ENCODE results near the gene ANKRD63.
A peak's percentile ranks its signal among the peaks of the same experiment; 100 is the strongest.

The ANKRD63 gene

DNA sequence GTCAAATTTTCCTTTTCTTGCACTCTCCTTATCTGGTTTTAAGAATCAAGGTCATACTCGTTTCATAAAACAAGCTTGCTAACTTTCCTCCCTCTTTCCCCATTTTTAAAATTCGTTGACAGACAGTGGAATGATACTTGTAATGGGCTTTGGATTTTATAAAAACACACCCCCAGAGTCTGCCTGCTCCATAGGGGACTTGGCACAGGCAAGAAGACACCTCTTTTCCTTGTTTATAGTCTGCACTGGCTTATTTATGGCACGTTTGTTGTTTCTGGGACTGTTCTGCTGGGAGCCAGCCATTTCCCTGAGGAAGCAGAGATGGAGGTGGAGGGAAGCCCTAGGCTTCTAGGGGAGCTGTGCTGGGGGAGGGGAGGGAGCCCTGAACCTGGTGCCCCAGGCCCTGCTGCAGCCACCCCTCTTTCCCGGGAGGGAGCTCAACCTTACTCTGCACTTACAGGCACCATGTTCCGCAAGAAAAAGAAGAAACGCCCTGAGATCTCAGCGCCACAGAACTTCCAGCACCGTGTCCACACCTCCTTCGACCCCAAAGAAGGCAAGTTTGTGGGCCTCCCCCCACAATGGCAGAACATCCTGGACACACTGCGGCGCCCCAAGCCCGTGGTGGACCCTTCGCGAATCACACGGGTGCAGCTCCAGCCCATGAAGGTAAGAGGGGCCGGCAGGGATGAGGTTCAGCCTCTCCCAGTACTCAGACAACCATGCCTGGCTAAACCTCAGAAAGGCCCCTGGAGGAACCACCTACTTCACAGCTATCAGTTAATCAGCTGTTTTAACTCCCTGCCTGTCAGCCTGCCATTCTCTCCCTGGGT, 18.3 kb downstream of the ANKRD63 start:
- no peak for DNase-seq (ENCODE audit: low read depth, low spot score)
- H3K27ac ChIP-seq = no peak overlapping the region

DNA sequence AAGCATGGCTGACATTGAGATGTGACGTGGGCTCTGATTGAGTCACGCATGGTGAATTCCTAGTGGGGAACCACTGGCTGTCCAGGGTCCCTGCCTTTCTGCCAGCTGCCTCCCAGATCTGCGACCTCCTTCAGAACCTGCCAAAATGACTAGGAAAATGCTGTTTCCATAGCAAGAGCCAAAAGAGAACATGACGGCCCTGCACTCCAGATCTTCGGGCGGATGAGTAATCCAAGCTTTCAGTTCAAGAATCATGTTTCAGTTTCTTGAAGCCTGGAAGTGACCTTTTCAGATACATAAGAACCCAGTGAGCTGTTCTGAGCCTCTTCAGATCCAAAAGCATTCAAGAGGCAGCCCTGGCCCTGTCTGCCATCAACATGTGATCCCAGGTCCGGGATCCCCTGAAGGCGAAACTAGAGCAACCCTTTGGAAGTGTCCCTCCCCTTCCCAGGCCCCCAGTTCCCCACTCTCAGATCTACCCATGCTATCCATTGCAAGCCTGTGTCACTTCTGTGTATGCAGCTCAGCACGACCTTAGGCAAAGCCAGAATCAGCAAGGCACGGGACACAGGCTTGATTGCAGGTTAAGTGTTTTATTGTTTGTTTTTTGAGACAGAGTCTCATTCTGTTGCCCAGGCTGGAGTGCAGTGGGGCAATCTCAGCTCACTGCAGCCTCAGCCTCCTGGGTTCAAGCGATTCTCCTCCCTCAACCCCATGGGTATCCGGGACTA, 19.7 kb downstream of the ANKRD63 start:
- no peak overlapping the region for H3K27ac ChIP-seq
- DNase-seq (ENCODE audit: low read depth, low spot score) = no peak

DNA sequence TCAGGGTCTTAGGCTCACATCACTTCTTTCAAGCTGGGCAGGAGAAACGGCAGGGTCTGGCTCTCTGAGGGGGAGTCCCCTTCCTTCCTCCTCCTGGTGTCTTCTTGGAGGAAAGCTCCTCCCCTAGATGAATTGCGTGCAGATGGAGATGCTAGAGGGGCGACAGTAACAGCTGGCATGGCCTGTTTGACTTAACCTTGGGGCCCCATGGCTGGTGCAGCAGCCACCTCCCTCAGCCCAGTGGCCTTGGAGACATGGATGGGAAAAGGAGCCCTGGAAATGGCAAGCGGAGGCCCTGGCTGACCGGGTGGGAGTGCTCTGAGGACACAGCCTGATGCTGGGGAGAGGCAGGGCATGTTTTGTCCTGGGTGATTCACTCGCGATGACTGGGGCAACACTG, 23.8 kb downstream of the ANKRD63 start:
- no peak for DNase-seq (ENCODE audit: low read depth, low spot score)
- no peak overlapping the region for H3K27ac ChIP-seq

DNA sequence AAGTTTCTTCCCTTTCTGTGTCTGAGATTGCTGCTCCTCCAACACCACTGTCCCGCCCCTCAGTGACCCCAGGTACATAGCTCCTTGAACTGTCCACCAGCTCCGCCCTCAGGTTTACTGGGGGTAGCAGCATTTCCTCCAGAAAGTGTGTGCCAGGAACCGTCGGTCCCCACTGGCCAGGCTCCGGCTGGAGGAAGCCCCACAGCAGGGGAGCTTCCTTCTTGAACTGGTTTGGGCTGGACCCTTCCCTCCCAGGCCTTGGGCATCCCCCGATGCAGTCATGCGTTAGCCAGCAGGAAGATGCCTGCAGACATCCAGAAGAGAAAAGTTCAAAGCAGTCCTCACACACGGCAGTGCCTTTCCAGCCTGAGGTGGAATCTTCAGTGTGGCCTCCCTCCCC, 24.3 kb downstream of the ANKRD63 start:
- DNase-seq (ENCODE audit: low read depth, low spot score) = no peak
- no peak overlapping the region for H3K27ac ChIP-seq

DNA sequence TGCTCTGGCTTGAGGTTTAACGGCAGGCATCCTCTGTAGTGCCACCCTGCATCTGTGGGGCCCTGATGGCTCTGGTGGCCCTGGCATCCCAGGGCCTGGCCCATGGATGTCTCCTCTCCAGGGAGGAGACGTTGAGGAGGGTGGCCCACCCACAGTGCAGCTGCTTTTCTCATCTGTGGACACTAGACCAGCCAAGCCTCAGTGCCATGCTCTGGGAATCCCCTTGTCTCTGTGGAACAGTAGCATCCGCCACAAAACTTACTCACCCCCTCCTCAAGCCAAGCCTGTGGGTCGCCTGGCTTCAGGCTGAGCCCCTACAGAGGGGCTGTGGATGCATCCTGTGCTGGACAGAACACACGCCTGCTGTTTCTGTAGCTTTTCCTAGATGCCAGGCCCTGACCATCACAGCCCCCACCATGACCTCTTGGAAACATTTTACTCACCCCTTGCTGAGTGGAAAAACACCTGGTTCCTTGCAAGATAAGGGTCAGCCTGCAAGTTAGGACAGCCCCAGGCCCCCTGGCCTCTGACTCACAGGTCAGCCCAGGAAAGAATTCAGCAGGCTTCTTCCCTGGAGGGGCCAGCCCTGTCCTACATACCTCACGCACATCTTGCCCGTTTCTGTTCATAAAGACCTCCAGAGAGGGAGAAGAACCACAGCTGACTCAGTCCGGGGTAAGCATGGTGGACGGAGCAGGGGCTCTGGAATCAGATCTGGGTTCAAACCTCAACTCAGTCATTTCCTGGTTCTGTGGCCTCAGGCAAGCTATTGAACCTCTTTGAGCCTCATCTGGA, 25.0 kb downstream of the ANKRD63 start:
- no peak overlapping the region for H3K27ac ChIP-seq
- DNase-seq (ENCODE audit: low read depth, low spot score) = no peak

DNA sequence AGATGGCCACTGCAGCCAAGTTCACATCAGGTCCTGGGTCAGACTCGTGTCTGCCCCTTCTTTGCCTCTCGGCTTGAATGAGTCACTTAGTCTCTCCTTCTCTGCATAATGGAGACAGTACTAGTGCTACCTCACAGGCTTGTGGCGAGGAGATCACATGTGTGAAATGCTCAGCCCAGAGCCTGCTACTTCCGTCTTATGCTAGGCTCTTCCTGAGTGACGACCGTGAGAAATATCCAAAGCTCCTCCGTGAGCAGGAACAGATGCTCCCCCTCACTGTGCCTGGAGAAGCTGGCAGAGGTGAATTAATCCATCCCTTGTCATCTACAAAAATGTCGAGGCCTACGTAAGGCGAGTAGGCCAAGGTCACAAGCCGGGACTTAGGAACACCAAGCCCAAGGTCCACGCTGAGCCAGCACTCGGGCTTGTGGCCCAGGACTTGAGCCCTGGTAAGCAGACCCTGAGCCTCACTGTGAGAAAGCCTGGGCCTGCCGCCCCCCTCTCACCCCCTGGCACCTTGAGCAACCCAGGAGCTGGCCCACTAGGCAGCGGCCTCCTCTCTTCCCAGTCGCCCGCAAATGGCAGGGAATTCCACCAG, 26.1 kb downstream of the ANKRD63 start:
- no peak overlapping the region for H3K27ac ChIP-seq
- no peak for DNase-seq (ENCODE audit: low read depth, low spot score)

DNA sequence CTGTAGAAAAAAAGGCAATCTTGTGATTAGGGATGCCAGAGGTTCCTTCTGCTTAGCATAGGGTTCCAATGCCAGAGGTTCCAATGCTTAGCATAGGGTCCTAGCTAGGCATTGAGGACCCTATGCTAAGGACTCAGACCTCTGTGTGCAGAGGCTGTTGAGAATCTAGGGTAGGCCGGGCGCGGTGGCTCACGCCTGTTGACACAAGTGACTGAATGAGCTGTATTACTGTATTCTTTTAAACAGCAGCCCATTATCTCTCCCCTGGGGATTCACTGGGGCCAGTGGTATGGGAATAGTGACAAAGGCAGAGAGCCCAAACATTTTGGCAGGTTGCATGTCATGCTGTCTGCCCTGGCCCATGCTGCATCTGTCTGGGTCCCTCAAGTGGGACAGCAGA, 27.8 kb downstream of the ANKRD63 start:
- no peak for DNase-seq (ENCODE audit: low read depth, low spot score)
- no peak overlapping the region for H3K27ac ChIP-seq

DNA sequence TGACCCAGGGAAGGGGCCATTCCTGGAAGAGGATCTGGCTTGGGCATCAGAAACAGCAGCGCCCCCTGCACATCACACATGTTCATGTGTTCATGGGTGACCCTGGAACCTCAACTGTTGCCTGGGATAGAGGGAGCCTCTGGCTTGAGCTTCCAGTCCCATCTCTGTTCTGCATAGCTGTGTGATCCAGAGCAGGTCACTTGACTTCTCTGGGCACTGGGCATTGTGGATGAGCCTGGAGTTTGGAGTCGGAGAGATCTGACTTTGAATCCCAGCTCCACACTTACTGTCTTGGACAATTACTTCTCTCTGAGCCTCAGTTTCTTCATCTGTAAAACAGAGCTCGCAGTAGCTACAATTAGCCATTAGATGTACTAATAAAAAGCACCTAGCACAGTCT, 28.4 kb downstream of the ANKRD63 start:
- DNase-seq (ENCODE audit: low read depth, low spot score) = no peak
- H3K27ac ChIP-seq = no peak overlapping the region

DNA sequence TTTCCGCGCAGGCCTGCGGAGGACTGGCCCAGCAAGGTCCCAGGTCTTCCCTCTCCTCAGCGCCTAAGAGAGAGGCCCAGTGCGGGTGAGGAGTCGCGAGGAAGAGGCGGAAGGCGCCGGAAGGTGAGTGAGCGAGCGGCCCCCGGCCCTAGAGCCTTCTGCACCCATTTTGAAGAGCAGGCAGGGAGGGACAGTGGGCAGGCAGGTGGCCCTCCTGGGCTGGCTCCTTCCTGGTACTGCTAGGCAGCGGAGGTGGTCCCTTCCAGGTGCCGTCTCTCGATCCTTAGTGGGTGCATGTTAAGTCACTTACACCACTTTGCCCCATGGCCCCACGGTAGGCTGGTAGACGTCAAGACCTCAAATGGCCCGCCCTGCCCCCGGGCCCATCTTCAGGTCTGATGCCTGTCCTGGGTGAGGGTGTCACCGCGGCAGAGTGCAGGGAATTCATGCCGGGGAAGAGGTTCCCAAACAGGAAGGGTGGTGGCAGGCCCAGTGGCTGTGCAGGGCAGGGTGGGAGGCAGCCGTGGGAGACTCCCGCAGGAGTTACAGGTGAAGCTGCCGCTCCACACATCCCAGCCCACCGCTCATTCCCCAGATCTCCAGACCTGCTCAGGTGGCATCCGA, 29.6 kb downstream of the ANKRD63 start:
- no peak overlapping the region for H3K27ac ChIP-seq
- no peak for DNase-seq (ENCODE audit: low read depth, low spot score)

DNA sequence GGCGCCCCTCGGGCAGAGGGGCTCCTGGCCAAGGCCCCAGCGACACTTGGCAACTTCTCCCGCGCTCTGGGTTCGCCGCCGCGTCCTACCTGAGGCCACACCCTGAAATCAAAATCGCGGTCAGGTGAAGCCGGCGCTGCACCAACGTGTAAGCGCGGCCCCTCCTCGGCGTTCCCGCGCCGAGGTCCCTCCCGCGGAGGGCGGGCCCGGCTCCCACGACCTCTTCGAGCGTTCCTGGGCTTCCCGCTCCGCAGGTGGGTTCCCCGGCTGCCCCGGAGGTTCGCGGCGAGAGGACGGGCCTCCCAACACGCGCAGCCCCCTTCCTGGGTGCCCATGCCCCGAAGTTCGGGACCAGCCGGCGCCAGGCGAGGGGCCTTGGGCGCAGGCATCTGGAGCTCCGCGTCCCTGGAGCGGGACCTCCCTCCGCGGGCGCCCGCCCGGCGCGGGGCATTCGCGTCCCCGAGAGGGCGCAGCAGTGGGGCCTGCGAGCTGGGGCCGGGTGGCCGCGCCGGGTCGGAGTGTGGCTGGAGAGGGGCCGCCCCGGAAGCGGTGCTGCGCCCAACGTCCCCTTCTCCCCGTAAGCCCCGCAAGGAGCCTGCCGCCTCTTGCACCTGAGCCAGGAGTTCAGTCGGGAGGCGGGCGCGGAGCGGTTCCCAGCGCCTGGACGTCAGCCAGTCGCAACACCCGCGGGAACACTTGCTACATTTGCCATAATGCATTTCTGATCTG, 30.3 kb downstream of the ANKRD63 start:
- no peak for DNase-seq (ENCODE audit: low read depth, low spot score)

DNA sequence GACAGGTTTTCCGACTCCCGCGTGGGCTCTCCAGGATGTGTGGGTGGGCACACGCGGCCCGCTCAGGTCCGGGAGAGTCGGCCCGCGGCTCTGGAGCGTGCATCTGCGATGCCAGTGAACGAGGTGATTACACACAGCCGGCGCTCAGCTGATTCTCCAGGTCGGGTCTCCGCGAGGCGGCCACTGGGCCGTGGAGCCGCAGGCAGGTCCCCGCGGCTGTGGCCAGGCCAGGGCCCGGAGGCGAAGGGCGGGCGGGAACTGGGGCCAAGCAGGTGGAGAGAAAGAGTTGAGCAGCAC, 30.8 kb downstream of the ANKRD63 start:
- no peak overlapping the region for H3K27ac ChIP-seq
- no peak for DNase-seq (ENCODE audit: low read depth, low spot score)

More for the DNA sequence above, 30.3 kb downstream of the ANKRD63 start:
- H3K27ac ChIP-seq = no peak overlapping the region

DNA sequence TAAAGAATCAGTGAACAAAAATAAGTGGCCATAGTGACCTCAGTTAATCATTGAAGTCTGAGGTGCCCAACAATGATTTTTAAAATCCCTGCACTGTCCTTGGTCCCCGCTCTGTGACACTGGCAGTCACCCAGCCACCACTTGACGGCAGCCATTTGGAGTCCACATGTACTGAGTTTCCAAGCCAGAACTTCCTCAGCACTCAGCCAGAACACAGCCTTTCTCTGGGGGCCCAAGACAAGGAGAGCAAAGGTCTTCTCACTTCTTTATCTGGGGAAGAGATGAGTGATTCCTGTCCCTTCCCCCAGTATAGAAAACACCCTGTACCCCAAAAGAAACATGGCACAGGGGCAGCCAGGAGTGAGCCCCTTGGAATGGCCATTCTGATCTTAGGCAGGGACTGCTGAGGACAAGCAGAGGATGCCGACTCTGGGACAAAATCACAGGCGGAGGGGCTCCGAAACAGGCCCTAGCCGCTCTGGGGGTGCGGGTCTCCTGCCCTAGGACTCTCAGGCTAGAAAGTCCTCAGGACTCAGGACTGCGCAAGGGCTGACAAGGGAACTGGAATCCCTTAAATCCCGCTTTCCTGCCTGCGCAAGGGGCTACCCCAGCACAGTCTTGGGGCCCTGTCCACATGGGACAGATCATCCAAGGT, 31.3 kb downstream of the ANKRD63 start:
- H3K27ac ChIP-seq = no peak overlapping the region
- DNase-seq (ENCODE audit: low read depth, low spot score) = no peak

DNA sequence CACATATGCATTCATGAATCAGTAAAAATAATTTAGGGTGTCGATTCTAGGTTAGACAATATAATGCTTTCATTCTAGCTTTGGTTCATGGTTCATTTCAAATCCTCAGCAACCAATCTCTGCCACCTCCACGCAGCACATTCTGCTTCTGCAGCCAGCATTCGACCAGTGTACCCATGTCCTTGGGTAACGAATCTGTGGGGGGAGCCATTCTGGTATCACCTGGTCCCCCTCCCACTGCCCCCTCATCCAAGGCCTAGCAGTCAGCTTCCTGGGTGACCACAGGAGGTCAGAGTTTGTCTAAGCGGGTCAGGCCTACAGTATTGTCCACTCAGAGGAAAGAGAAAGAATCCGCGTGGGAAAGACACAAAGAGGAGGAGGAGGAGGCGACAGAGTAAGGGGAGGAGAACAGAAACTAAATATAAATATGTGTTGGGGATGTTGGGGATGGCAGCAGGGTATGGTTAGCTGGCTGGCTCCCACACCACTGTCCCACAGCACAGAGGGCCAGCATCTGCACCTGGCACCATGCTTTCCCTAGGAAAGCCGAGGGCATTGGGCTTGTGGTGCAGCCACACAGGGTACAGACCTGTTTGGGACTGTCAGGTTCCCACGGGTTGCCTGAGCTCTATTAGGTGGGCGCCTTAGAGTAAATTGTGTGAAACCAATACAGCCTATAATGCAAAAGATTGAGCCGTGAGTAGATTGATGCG, 31.9 kb downstream of the ANKRD63 start:
- no peak for DNase-seq (ENCODE audit: low read depth, low spot score)

DNA sequence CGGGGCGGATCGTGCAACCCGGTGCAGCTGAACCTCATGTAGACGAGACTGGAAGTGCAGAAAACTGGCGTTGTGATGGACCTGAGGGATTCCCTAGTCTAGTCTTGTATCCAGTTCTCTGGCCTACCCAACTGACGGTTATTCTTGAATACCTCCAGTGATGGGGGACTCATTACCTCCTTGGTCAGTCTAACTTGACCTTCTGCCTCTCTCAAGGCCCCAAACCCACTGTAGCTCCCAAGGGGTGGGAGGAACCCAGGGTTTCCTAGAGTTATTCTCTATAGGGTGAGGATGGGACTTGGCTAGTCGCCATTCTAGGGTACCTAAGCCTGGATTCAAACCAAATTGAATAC, 32.6 kb downstream of the ANKRD63 start:
- peak overlapping the region; percentile 55 for H3K27ac ChIP-seq
- DNase-seq (ENCODE audit: low read depth, low spot score) = no peak

More for the DNA sequence above, 31.9 kb downstream of the ANKRD63 start:
- no peak overlapping the region for H3K27ac ChIP-seq

DNA sequence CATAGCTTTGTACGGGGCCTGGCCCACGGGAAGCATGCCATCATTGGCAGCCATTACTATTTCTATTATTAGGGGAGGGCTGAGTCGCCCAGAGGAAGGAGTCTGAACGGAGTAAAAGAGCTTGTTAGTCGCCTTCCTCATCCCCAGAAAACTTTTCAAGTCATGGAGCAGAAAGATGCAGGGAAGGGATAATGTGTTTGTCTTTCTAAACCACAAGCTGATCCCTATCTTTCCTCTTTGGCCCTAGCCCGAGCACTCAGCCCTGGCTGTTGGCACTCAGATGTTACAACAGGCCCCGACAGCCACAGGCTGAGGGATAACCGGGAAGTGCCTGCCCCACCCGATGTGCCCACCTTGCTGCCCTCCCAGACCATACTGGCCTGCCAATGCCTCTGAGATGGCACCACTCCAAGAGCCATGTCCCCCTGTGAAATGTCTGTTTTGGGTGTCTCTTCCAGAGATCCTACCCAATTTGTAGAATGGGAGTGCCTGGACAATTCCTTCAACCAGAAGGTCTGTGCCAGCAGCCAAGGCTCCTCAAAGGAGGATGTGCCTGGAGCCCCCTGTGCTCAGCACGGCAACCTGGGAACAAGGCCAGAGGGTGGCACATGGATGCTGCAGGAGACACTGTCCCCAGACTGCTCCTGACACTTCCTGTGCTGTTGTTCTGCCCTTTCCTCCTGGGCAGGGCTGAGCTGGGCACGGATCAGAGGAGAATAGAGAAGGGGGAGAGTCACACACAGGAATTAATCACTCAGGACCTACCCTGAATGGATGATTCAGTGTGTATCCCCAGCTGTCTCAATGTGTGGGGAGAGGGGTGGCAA, 33.2 kb downstream of the ANKRD63 start:
- DNase-seq (ENCODE audit: low read depth, low spot score) = no peak
- H3K27ac ChIP-seq = peak overlapping the region; percentile 55

DNA sequence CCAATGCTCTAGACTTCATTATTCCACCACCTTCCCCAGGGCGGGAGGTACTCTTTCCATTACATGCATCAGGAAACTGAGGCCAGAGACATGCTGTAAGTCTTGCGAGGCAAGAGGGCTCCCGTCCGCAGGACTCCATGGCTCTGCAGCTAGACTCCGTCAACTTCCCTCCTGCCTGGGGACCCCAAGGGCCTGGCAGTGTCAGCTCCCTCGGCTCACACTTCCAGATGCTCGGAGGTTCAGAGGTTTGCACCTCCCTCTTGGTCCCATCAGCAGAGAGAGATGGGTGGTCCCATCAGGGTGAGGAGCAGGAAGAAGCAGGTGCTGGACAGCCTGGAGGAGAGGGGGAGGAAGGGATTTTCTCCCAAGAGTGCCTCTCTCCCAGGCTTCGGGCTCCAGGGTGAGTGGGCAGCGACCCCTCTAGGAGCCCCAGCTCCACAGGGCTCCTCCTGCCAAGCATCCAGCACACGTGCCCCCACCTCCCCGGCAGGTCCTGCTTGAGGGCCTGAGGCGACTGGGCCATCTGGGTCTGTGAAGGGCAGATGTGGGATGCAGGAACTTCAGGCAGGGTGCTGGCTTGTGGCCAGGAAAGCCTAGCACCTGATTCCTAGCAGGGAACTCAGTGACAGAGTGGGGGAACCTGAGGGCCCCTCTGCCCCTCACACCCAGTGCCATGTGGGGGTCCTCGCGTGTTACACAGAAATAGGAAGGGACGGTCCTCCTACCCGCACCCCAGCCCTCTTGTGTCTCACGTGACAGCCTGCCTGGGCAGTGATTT, 34.7 kb downstream of the ANKRD63 start:
- H3K27ac ChIP-seq = no peak overlapping the region
- no peak for DNase-seq (ENCODE audit: low read depth, low spot score)

DNA sequence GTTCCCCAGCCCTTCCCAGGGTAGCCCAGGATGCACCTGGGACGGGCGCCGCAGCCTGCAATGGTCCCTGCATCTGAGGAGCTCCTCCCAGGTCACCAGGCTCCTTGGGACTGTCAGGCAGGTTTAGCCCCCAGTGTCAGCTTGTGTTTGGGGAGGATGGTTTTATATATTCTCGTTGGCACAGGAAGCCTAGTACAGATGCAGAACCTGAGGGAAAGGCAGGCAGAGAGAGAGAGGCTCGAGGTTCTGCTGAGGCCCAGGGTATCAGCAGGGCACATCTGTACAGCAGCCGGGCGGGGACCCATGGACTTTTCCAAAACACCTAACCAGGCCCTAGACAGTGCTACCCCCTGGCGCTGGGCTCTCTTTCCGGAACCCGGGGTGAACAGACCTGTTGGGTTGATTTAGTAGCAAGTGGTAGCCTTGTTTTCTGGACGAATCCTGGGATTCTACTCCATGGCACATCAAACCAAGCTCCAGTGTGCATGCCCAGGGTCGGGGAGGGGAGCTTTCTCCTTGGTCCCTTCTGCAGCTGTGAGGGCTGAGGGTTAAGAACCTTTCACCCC, 35.4 kb downstream of the ANKRD63 start:
- no peak for DNase-seq (ENCODE audit: low read depth, low spot score)
- no peak overlapping the region for H3K27ac ChIP-seq
